HepG2 (cell line): ENCODE results near the gene HNRNPC. TPM values are rescaled to one million over a fixed set of nuclear protein-coding genes. Genes with fewer than 3 reads are reported as not detected.

Experiments used
- ADNP ChIP-seq: sonication (generic); formaldehyde crosslinking; IDR thresholded peaks from 2 replicates; pipeline ENCODE4 v1.4.0; 2020; ENCODE audit warnings: missing genetic modification reagents
- ATAD3A ChIP-seq: sonication (generic); formaldehyde crosslinking; IDR thresholded peaks from 2 replicates; pipeline ENCODE4 v1.4.0; 2020; ENCODE audit warnings: missing genetic modification reagents
- FOXA1 ChIP-seq, 2 experiments: fragments of 450-650 bp in 1 of 2; sonication (generic) in 1 of 2; formaldehyde crosslinking in 1 of 2; IDR thresholded peaks; 2 replicates each; pipeline versions ENCODE4 v1.4.0 to v1.6.1; 2016 to 2020; ENCODE audit warnings: missing genetic modification reagents in 1 of 2
- GMEB1 ChIP-seq: sonication (generic); formaldehyde crosslinking; IDR thresholded peaks from 2 replicates; pipeline ENCODE4 v1.5.1; 2020; ENCODE audit warnings: missing genetic modification reagents, mild to moderate bottlenecking, borderline replicate concordance
- IRF1 ChIP-seq: sonication (generic); formaldehyde crosslinking; IDR thresholded peaks from 2 replicates; pipeline ENCODE4 v1.4.0; 2020; ENCODE audit warnings: low read depth, mild to moderate bottlenecking, missing genetic modification reagents
- KAT2B ChIP-seq: fragments of 150-350 bp; IDR thresholded peaks from 2 replicates; pipeline ENCODE4 v1.6.1; 2014; ENCODE audit warnings: low read depth, low read length, borderline replicate concordance
- KLF15 ChIP-seq: sonication (generic); formaldehyde crosslinking; IDR thresholded peaks from 2 replicates; pipeline ENCODE4 v1.8.1; 2023; ENCODE audit warnings: borderline replicate concordance, mild to moderate bottlenecking, inconsistent platforms, missing genetic modification reagents, mixed read lengths
- KLF16 ChIP-seq, 2 experiments: sonication (generic) in 1 of 2; formaldehyde crosslinking in 1 of 2; IDR thresholded peaks; 2 replicates each; pipeline versions ENCODE4 v1.6.1 to v1.8.0; 2016 to 2023; ENCODE audit warnings: missing genetic modification reagents in 2 of 2, missing compliant biosample characterization in 1 of 2
- LCORL ChIP-seq, 2 experiments: fragments of 450-650 bp in 1 of 2; sonication (generic) in 1 of 2; formaldehyde crosslinking in 1 of 2; IDR thresholded peaks; 2 replicates each; pipeline versions ENCODE4 v1.5.0 to v1.6.1; 2017 to 2020; ENCODE audit warnings: antibody characterized with exemption in 1 of 2, missing genetic modification reagents in 1 of 2
- MYC ChIP-seq: sonication (generic); formaldehyde crosslinking; IDR thresholded peaks from 2 replicates; pipeline ENCODE4 v1.9.0; 2021; ENCODE audit warnings: missing genetic modification reagents, borderline replicate concordance
- NR2F6 ChIP-seq, 2 experiments: IDR thresholded peaks; 2 replicates each; pipeline ENCODE4 v1.6.1; 2016; ENCODE audit warnings: antibody characterized with exemption in 1 of 2, mild to moderate bottlenecking in 1 of 2
- REPIN1 ChIP-seq: sonication (generic); formaldehyde crosslinking; IDR thresholded peaks from 2 replicates; pipeline ENCODE4 v1.8.0; 2022; ENCODE audit warnings: missing genetic modification reagents, low read depth, mild to moderate bottlenecking, borderline replicate concordance
- RERE ChIP-seq: IDR thresholded peaks from 2 replicates; pipeline ENCODE4 v1.6.1; 2016; ENCODE audit warnings: low read depth, missing genetic modification reagents, missing compliant biosample characterization
- RFXANK ChIP-seq: IDR thresholded peaks from 2 replicates; pipeline ENCODE4 v1.6.1; 2016
- RXRA ChIP-seq: sonication (generic); formaldehyde crosslinking; IDR thresholded peaks from 2 replicates; pipeline ENCODE4 v1.5.1; 2020; ENCODE audit warnings: missing genetic modification reagents
- SIN3A ChIP-seq: IDR thresholded peaks from 2 replicates; pipeline ENCODE4 v1.6.1; 2011; ENCODE audit warnings: low read depth, mild to moderate bottlenecking, control low read depth, low read length, borderline replicate concordance
- ZMAT5 ChIP-seq: sonication (generic); formaldehyde crosslinking; IDR thresholded peaks from 2 replicates; pipeline ENCODE4 v1.5.0; 2020; ENCODE audit warnings: mild to moderate bottlenecking, low read depth, missing genetic modification reagents, borderline replicate concordance
- ZNF10 ChIP-seq: sonication (generic); formaldehyde crosslinking; IDR thresholded peaks from 2 replicates; pipeline ENCODE4 v1.4.0; 2020; ENCODE audit warnings: mild to moderate bottlenecking, low read depth, missing genetic modification reagents, borderline replicate concordance
- ZNF143 ChIP-seq: sonication (generic); formaldehyde crosslinking; IDR thresholded peaks from 2 replicates; pipeline ENCODE4 v1.4.0; 2020; ENCODE audit warnings: missing genetic modification reagents
- ZNF713 ChIP-seq: sonication (generic); formaldehyde crosslinking; IDR thresholded peaks from 2 replicates; pipeline ENCODE4 v1.4.0; 2020; ENCODE audit warnings: mild to moderate bottlenecking, missing genetic modification reagents
- ZNF792 ChIP-seq: IDR thresholded peaks from 2 replicates; pipeline ENCODE4 v1.6.1; 2016
- ZNF839 ChIP-seq: sonication (generic); formaldehyde crosslinking; IDR thresholded peaks from 2 replicates; pipeline ENCODE4 v1.4.0; 2020; ENCODE audit warnings: missing genetic modification reagents, mild to moderate bottlenecking, borderline replicate concordance
- ZSCAN12 ChIP-seq: sonication (generic); formaldehyde crosslinking; IDR thresholded peaks from 2 replicates; pipeline ENCODE4 v1.9.0; 2021; ENCODE audit warnings: mild to moderate bottlenecking, missing genetic modification reagents
- polyA plus RNA-seq, 8 experiments: library from polyadenylated mRNA; depleted of rRNA in 3 of 8; stranded (reverse) in 7 of 8; unstranded in 1 of 8; fragments of >200 nt; fragmentation: Illumina TruSeq in 4 of 8; extraction: Trizol in 4 of 8; gene quantifications; 2 replicates each; pipeline versions ENCODE4 v1.2.1 to v1.2.3, GENCODE V29; 2011 to 2016; ENCODE audit warnings: low read depth in 4 of 8, missing spikeins in 1 of 8, mixed read lengths in 1 of 8; ENCODE audit not compliant: insufficient read depth in 1 of 8
- total RNA-seq, 5 experiments: library from RNA; depleted of rRNA; stranded (reverse); fragments of >200 nt; fragmentation: Illumina TruSeq; extraction: Trizol; gene quantifications; 2 replicates each; pipeline ENCODE4 v1.2.3, GENCODE V29; 2016; ENCODE audit warnings: low read depth in 1 of 5

The HNRNPC gene
- total and polyA plus RNA-seq, 2 of the 13 experiments (the other 11 are each of a cell fraction or from before 2014, with no cell fraction given), result 628 to 1,099 TPM

- TF ChIP-seq RERE (no peak), KLF16 (CRISPR knock-in tag; IDR thresholded peaks at IDR 0.05) (peak in 1 of 2 experiments; percentile 36; a peak in 1 of 4 replicates), IRF1 (CRISPR knock-in tag) (0 out of 2 replicates have a peak, but pooled peaks have one; percentile 66), GMEB1 (CRISPR knock-in tag) (no peak), ZNF143 (CRISPR knock-in tag) (no peak), KLF15 (no peak), ZNF10 (CRISPR knock-in tag) (no peak), ZMAT5 (no peak), KAT2B (no peak), ZNF792 (CRISPR knock-in tag) (no peak), ATAD3A (CRISPR knock-in tag) (no peak), RXRA (peak; percentile 9; the same call in 1 of the 2 replicates), ZNF839 (CRISPR knock-in tag) (no peak), NR2F6 (IDR thresholded peaks at IDR 0.05) (0 out of 2 replicates have a peak, but pooled peaks have one; percentile 9), NR2F6 (CRISPR knock-in tag; IDR thresholded peaks at IDR 0.05) (no peak), ADNP (peak; percentile 54), ZSCAN12 (CRISPR knock-in tag) (no peak), SIN3A (no peak), FOXA1 (IDR thresholded peaks at IDR 0.05) (no peak), FOXA1 (CRISPR knock-in tag; IDR thresholded peaks at IDR 0.05) (no peak), ZNF713 (CRISPR knock-in tag) (no peak), LCORL (IDR thresholded peaks at IDR 0.05) (no peak), LCORL (CRISPR knock-in tag; IDR thresholded peaks at IDR 0.05) (peak; percentile 18; the same call in 1 of the 2 replicates), REPIN1 (CRISPR knock-in tag) (no peak), RFXANK (no peak), MYC (CRISPR knock-in tag) (0 out of 2 replicates have a peak, but pooled peaks have one; percentile 17)
Observed at GRCh38 chr14:21298358-21298757, 29.1 kb upstream of the HNRNPC start (continued).
